IPS DF 19.7 (cell line): ENCODE results near the gene CITED2.

Experiments used
- DNase-seq: peaks from one replicate; pipeline ENCODE4 v3.0.0-alpha.2; 2013; ENCODE audit warnings: low read depth, low spot score

Gene CITED2

DNA sequence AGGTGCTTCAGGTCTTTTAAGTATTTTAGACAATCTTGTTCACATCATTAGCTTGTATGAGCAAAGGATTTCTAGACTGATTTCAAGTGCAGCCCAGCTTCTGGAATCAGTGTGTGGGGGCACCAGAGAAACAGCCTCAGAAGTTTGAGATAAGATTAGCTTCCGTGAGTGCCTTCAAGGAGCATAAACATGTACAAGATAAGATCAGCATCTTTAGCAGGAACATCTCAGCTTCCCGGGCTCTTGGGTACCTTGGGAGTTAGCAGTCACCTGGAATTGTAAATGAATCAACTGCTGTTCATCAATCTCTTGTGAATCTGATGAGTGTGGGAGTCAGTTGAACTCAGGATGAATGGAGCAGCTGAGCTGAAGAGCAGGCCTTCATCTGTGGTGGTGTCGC, 12.0 kb upstream of the CITED2 start:
- no peak for DNase-seq

GRCh38 chr6:139381216-139381865, 6.9 kb upstream of the CITED2 start:
- no peak for DNase-seq

- DNase-seq: no peak
These were observed 6.2 kb upstream of the CITED2 start for GRCh38 chr6:139380611-139381010.

- no peak for DNase-seq
These were observed 5.7 kb upstream of the CITED2 start for GRCh38 chr6:139380168-139380567.

DNA sequence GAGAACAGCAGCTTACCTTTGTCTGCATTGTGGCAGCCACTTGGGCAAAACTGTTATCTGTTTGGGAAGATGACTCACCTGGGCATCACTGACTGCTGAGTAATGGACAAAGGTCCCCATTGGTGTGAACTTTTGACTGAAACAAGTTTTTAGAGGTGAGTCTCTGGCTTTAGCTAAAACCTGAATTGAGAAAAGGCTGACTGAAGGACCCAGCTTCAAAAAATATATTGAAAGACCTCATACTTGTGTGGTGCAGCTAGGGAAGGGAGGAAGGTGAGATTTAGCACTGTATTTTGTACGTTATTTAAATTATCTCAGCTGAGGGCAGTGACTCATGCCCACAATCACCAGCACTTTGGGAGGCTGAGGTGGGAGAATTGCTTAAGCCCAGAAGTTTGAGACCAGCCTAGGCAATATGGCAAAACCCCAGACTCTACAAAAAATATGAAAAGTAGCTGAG, 4.5 kb upstream of the CITED2 start:
- no peak for DNase-seq

GRCh38 chr6:139378226-139378625, 3.8 kb upstream of the CITED2 start:
- DNase-seq: no peak

GRCh38 chr6:139376604-139377218, 2.3 kb upstream of the CITED2 start:
- DNase-seq: no peak

- no peak for DNase-seq
These were observed 1.5 kb upstream of the CITED2 start for GRCh38 chr6:139376017-139376330.

GRCh38 chr6:139375226-139376016, 973 bp upstream of the CITED2 start:
- peak; percentile 92 for DNase-seq

DNA sequence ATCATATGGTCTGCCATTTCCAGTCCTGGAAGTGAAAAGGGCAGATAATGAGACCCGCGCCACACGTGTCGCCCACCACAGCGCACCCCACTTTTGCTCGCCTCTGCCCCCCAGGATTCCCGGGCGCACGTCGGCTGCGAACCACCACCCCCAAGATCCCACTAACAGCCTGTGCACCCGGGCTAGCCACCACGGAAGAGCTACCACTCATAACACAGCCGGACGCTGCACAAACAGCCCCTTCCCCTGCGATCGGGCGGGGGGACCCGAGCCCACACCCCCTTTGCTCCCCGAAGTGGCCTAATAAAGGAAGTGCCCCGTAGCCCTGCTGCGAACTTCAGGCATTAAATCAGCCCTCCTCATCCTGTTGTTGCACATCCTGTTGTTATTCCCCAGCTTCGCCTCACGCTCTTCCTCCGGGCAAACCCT, 506 bp downstream of the CITED2 start:
- DNase-seq: no peak

DNA sequence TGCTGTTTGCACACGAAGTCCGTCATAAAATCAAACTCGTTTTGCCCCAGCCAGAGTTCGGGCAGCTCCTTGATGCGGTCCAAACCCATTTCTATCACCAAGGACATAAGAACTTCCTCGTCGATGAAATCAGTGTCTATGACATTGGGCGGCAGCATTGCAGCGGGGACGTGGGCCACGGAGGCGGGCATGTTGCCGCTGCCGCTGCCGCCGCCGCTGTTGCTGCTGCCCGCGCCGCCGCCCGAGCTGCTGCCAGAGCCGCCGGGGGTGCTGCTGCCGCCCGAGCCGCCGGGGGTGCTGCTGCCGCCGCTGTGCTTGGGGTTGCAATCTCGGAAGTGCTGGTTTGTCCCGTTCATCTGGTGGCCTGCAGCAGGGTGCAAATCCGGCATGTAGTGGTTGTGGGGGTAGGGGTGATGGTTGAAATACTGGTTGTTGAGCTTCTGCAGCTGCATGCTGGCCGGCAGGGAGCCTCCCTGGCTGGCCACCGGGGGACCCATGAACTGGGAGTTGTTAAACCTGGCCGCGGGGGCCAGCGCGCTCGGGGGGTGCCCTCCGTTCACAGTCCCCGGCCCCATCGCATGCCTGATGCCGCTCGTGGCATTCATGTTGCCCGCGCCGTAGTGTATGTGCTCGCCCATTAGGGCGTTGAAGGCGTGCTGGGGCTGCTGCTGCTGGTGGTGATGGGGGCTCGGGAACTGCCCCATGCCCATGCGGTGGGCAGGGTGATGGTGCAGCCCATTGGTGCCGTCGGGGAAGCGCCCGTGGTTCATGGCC, 1.1 kb downstream of the CITED2 start:
- no peak for DNase-seq

- no peak for DNase-seq
These were observed 1.9 kb downstream of the CITED2 start for GRCh38 chr6:139372326-139373153.

- DNase-seq: no peak
These were observed 2.8 kb downstream of the CITED2 start for GRCh38 chr6:139371421-139372203.

GRCh38 chr6:139370999-139371345, 3.5 kb downstream of the CITED2 start:
- DNase-seq: no peak

GRCh38 chr6:139370283-139370998, 4.0 kb downstream of the CITED2 start:
- no peak for DNase-seq

- no peak for DNase-seq
These were observed 4.7 kb downstream of the CITED2 start for GRCh38 chr6:139369568-139370282.

- no peak for DNase-seq
These were observed 5.4 kb downstream of the CITED2 start for GRCh38 chr6:139369068-139369467.

- no peak for DNase-seq
These were observed 5.8 kb downstream of the CITED2 start for GRCh38 chr6:139368661-139369060.

GRCh38 chr6:139367810-139368351, 6.6 kb downstream of the CITED2 start:
- DNase-seq: peak; percentile 84
